Left renal cortex interstitium (tissue), 4 donors: ENCODE data around the gene CDC26. TPM values are rescaled to one million over a fixed set of nuclear protein-coding genes. Genes with fewer than 3 reads are reported as not detected.
A peak's percentile ranks its signal among the peaks of the same experiment; 100 is the strongest.

Source experiments
- DNase-seq, 4 donors: peaks; one replicate each; pipeline ENCODE4 v3.0.0-alpha.2; 2013; ENCODE audit warnings: low read depth in 4 of 4, low spot score in 2 of 4, missing footprints in 1 of 4
- polyA plus RNA-seq, 4 donors: library from polyadenylated mRNA; unstranded; fragments of 120-200 nt; gene quantifications; one replicate each; pipeline ENCODE4 v1.2.1, GENCODE V29; 2013; ENCODE audit not compliant: insufficient read length in 4 of 4

CDC26 gene
- polyA plus RNA-seq = 10 to 100 TPM; 37.3 to 42.9 (median 39.6) TPM

DNA sequence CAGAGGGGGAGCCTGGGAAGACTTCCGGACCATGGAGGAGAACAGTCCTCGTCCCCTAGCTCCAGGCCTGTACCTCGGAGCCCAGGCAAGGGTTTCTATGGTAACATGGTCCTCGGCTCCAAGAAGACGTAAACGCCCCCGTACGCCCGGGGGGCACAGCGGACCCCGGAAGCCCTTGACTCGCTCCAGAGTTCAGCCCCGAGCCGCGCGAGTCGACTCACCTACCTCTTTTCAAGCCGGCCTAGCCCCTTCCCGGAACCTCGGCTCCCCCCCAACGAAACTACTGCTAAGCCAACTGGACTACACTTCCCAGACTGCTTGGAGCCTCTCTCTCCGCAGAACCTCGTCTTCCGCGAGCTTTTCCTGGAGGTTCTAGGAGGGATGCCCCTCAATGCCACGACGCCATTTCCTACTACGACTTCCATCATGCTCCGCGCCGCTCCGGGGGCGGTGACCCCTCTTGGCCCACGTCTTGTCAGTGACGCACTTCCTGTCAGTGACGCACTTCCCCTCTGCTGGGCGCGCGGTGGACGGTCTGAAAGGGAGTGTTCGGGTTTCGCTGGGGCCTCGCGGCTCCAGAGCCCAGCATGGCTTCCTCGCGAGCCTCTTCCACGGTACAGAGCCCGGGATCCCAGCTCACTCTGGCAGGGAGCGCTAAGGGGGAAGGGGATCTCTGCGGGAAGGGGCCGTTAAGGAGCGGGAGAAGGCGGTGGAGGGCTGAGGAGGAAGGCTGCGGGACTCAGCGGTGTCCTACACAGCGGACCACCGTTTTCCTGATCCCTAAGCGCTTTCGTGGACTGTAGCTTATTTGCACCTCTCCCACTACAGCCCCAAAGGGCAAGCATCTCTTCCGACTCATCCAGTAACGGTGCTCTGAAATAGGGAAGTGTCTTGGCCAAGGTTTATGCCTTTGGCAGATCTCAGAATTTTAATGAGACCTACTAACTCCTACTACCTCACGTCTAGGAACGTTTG, at the start of gene CDC26, which contains the start of gene PRPF4:
Gene CDC26, minus strand, starts transcription at position 416 of the 975 bp plus-strand sequence. CDS start 3,065 bp downstream, outside the sequence.
Gene PRPF4, plus strand, starts transcription at position 502 of the 975 bp plus-strand sequence. Its CDS starts 86 bp downstream, at position 588.
- DNase-seq = peak; percentile 92 to 97 (median 96)

DNA sequence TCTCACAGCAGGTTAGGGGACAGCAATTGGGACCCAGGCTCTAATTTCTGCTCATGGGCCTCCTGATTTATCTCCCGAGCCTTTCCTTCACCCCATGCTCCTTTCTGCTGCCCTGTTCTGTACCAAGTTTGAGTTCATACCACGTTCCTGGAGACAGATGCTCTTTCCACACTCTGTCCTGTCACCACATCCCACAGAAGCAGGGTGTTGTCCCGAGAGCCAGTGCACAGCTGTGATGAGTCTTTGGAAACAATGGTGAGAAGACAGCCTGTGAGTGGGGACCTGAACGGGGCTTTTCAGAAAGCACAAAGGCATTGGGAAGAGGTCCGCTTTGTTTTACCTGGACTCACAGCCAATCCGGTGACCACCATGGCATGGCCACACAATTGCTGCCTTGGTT, 47.3 kb upstream of the CDC26 start:
- DNase-seq = no peak

DNA sequence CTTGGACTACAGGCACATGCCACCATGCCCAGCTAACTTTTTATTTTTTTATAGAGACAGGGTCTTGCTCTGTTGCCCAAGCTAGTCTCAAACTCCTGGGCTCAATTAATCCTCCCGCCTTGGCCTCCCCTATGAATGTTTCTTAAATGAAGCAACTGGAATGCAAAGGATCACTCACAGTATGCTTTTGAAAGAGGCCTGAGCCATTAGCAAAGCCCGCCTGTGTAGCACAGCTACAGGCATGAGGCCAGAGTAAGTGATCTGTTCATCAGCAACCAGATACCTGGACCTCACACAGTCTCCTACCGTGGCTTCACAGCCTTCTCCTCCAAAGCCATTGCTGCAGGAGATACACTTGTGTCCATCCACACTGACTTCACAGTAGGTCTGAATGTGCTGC, 44.7 kb upstream of the CDC26 start:
- DNase-seq = no peak

DNA sequence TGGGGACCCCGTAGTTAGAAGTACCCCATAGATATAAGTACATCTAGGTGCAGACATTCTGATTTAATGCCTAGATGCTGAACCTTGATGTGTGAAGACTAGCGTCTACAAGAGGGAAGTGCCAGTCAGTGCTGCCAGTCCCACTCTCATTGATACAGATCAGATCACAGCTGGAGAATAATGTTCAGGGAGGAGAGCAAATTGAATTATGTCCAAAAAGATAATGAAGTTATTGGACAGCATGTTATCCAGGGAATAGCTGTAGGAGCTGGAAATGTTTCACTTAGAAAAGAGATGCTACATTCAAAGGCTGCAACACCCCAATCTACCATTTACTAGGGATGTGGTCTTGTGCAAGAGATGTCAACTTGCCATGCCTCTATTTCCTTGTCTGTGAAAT, 43.7 kb upstream of the CDC26 start:
- no peak for DNase-seq

DNA sequence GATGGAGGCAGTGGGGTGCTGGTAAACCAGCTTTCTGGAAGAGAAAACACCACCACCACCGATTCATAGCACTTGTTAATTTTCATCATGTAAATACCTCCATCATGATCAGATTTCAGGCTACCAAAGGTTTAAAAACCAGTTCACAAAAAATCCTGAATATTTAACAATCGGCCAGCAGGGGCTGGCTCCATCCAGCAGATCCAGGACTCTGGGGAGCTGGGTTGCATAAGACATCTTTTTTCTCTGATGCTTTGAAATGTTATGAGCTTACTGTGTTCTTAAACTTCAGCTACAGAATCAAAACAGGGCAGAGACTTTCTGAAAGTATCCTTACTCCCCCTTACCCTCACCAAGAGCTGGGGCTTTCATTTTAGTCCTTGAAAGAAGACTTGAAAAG, 42.4 kb upstream of the CDC26 start:
- no peak for DNase-seq

DNA sequence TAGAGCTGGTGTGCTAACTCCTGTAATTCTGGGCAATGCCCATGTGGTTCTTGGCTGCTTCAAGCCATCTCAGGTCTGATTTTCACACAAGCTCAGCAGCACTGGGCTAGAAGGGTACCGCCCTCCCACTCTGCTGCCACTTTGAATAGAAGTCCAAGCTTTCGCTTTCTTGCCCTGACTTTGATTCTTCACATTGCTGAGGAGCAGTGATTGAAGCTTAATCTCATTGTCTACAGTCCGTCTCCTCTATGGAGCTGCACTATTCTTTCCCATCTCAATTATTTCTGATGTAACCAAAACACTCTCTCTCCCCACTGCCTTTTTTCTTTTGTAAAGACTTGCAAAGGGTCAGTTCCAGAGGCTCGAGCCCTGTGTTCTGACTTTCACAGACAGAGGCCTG, 40.7 kb upstream of the CDC26 start:
- no peak for DNase-seq

DNA sequence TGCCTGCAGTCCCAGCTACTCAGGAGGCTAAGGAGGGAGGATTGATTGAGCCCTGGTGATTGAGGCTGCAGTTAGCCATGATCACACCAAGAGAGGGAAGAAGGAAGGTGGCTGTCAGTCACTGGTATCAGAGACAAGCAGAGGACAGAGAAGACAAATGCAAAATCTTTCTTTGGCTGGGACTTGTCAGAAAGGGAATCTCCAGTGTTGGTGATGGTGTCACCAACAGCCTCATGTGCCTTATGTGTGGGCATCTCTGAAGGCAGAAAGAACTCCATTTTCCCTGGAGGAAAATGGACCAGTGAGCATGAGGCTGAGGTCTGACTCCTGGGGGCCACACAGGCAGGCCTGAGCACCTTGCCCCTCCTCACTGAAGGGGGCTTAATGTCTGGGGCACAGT, 39.9 kb upstream of the CDC26 start:
- no peak for DNase-seq

DNA sequence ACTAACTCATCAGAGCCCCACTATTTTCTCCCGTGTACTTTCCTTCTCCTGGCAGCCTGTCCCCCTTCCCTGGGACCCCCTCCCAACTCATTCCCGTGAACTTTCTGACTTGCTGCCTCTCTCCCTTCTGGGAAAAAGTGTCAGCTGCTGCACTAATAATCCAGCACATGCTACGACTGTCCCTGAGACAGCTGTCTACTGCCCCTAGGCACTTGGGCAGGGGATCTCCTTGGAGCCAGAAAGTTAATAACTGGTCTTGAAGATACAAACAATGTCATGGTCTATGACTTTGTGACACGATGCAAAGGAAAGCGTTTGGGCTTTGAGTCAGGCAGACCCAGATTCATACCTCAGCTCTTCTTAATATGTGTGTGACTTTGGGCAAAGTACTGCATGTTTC, 37.9 kb upstream of the CDC26 start:
- DNase-seq = no peak

DNA sequence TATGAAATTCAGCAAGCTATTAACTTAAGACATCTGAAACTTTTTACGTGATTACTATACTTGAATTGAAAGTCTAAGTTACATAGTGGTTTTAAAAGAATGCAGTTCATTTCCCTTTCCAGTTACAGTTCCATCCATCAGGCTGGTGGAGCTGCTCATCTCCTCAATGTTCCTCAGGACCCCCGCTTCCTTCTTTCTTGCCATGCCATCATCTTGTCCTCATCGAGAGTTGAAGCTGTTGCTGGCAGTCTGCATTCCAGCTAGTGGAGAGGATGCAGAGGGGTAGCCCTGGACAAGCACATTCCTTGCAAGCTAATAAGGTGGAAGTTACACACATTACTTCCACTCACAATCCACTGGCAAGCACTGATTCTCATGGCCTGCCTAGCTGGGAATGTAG, 36.6 kb upstream of the CDC26 start:
- no peak for DNase-seq

DNA sequence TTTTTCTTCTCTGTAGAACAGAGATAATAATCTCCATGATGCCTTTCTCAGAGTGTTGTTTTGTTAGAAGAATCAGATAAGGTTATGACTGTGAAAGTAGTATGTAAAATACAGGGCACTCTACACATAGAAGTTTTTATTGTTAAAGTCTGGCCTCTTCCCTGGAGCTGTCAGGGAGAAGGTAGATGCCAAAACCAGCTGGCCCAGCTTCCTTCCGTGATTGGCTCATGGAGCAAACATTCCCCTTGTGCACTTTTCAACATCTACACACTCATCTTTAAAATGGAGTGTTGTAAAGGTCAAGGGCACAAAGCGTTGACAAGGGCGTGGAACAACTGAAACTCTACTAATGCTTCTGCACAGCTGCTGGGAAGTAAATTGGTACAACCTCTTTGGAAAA, 35.2 kb upstream of the CDC26 start:
- DNase-seq = no peak

DNA sequence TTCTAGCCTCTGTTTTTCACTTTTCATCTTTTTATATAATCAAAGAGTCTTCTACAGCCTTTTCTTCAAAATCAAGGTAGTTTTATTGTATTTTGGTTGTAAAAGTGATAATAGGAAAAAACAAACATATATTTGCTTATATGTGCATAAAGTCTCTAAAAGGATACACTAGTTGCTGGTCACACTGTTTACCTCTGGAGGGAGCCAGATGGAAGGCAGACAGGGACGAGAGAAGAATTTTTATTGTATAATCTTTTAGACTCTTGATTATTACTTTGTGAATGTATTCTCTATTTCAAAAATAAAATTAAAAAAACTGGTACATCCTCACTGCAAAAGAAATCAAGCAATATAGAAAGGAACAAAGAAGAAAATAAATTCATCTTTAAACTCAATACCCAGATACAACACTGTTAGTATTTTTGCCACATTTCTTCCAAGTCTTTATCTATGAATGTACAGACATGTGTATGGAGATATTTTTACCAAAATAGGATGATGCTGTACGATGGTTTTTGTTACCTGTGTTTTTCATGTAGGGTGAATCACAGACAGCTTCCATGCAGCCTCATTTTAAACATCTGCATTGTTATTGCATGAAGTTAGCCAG, 33.9 kb upstream of the CDC26 start:
- DNase-seq = no peak

DNA sequence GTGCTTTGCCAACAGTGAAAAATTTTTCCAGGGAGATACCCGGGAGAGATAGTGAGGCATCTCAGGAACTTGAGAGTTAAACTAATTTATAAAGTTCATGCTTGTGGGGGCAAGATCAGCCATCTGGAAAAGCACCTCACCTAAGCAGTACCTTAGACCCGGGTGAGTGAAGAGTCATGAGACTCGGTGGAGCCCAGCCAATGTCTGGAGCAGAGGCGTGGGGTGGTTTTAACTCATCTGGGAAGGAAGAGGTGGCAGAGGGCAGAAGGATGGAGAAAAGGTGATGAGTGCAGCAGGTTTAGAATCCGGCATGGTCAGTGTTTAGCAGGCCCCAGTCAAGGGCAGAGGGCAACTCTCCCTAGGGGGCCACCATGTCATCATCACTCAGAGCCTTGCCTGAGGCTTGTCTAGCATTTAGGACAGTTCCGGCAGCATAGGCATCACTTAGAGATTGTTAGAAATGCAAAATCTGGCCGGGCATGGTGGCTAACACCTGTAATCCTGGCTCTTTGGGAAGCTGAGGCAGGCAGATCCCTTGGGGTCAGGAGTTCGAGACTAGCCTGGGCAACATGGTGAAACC, 32.1 kb upstream of the CDC26 start:
- no peak for DNase-seq

DNA sequence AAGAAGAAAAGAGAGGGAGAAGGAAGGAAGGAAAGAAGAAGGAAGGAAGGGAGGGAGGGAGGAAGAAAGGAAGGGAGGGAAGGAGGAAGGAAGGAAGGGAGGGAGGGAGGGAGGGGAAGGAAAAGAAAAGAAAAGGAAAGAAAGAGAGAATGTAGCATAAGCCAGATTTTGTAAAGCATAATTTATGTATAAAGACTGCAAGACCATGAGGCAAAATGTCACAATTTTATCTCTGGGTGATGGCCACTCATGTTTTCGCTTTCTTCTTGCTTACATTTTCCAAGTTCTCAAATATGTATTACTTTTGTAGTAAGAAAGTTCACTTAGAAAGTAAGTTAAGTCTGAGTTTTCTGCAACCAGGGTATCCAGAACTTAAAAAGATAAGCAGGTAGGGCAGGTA, 31.2 kb upstream of the CDC26 start:
- DNase-seq = no peak

DNA sequence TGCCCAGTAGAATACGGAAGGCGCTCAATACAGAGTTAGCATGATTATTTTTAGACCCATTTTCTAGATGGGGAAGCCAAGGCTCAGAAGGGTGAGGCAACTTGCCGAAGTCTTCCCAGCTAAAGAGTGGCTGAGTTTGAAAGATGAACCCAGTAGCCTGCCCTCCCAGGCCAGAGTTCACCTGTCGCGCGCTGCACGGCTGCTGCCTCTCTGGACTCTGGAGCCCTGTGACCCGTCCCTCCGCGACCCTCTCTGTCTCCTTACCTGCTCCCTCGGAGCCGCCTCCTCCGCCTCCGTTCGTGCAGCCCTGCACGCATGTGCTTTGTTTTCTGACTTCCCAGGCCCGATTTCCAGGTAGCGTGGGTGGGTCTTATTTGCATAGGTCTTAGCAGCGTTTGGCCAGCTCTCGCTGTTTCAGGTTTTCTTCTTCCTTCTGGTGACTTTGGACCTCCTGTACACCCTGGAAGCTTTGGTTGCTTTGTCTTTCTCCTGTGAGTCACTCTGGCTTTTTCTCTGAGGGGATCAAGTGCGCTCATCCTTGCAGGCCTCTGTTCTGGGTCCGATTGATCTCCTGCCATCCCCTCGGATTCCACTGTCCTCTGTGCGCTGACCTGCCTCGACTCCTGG, 27.5 kb upstream of the CDC26 start, which contains the start of gene RNF183:
Gene RNF183, minus strand, starts transcription at position 585 of the 627 bp plus-strand sequence. CDS start 5,192 bp downstream, outside the sequence.
- DNase-seq = no peak

DNA sequence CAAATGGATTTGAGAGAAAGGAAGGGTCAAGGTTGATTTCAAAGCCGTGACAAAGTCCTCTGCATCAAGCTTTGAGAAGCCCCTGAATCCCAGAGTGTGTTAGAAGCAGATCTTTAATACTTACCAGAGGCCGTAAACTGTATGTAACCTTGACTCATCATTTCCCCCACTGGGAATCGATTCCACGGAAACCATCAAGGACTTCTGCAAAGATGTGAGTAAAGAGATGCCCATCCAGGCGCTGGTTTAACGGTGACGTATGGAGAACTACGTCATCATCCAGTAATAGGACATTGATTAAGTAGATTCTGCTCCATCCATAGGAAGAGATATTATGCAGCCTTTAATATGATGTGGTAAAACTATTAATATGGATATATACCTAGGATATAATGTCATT, 26.2 kb upstream of the CDC26 start:
- no peak for DNase-seq

DNA sequence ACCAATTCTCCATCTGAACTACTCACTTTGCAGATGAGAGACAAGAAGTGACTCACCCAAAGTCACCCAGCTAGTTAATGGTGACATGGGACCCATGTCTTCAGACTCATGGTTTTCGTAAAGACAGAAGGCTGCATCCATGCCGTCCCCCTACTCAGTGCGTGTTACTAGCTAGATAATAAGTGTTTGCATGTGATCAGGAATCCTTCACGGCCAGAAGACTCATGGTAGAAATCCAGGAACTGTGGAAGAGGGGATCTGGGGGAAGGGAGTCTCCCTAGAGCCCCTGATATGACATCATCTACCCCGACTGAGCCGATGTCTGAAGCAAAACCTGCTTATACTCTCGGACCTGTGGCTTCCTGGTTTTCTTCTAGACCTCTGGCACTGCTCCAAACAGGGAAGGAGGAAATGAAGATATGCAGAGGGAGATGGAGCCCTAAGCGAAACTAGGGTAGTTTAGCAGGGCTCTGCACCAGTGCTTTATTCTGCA, 24.5 kb upstream of the CDC26 start:
- no peak for DNase-seq

DNA sequence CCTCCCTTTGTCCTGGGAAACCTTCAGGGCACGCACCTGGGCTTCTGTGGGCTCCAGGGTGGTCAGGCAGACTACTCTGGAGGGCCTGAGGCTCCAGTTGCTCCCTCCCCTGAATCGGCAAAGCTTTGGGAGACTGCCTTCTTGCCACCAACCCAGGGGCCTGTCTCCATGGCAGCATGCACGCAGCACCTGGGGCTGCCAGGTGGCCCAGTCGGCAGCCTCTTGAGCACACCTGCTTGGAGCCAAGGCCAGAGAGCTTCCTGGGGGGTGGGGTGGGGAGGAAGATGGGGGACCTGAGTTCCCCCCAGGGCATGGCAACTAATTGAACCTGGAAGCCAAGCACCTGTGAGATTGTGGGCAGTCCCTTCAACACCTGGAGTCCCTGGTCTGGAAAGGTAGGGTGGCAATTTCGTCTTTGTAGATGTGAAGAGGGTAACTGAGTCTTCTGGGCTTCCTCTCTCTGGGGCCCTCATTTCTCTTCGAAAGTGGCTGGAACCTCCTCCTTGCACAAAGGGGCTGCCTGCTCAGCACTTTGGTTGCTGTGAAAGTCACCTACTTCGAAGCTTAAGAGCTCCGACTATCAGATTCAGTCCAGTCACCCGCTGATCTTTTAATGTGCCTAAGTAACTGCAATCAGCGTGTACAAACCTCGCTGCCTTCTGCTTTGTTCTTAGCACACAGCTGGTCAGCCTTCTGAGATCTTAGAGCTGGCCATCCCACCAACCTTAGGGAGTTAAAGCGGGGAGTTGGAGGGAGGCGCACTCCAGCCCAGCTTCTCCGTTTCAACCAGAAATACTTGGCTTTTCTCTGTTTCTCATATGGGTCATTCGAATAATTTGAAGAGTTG, 23.8 kb upstream of the CDC26 start:
- DNase-seq = no peak

DNA sequence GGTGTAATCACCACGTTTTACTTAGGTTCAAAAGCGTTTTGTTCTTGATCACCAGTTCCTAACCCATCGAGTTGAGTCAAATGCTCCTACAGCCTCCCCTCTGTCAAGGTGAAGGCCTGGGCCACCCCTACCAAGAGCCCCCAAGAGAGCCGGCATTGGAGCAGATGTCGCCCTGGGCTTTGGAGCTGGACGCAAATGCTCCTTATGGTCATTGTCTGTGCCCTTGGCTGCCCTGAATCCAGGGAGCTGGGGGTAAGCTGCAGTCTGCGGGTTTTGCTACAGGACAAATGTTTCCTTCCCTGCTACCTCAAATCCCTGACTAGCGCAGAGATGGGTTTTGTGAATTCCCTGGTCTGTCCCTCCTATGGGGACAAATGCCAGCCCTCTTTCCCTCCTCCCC, 22.9 kb upstream of the CDC26 start:
- no peak for DNase-seq

DNA sequence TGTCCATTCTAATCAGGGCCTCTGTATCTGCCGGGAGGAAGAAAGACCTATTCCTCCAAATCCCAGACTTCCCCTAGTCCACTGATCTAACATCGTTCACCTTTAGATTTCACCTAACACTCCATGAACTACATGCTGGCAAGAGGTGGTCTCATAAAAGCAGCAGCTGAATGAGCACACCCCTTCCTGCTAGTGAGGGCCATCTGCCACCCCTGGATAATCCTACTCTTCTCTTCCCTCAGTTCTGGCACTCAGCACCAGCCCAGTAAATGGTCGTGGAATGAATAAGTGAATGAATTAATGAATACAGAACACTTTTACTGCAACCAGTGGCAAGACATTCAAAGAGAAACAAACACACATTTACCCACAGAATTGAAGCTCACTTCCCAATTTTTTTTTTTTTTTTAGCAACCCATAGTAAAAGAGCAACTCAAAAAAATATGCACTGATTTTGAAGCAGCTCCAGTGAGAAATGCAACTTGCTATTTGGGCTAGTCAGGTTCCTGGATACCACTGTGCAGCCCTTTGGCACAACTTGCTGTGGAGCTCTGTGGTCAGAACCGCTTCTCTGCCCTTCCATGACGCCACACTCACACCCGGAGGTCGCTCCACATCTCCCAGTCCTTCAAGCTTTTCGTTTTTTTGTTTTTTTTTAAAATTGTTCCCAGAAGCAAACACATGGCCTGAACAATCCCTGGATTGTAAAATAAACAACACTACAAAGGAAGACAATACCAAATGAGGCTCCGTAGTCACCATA, 21.6 kb upstream of the CDC26 start:
- no peak for DNase-seq
